Esophagus muscularis mucosa (tissue), 4 donors: ENCODE results near the gene IQCM. TPM values are rescaled to one million over a fixed set of nuclear protein-coding genes. Genes with fewer than 3 reads are reported as not detected.

Experiments used
- DNase-seq: peaks from one replicate; pipeline ENCODE4 v3.0.0-alpha.2; 2017; ENCODE audit errors: extremely low spot score
- H3K27ac ChIP-seq, 4 donors: fragments of 200-600 bp; sonication (generic); replicated peaks in 1 of 4; 1 replicate in 3 of 4; 2 replicates in 1 of 4; pipeline ENCODE4 v1.5.1; 2016 to 2019; ENCODE audit warnings: mild to moderate bottlenecking in 1 of 4
- H3K27me3 ChIP-seq, 4 donors: fragments of 200-600 bp; sonication (generic); one replicate each; pipeline versions ENCODE4 v1.5.1 to v1.6.0; 2016 to 2019
- H3K36me3 ChIP-seq, 4 donors: fragments of 200-600 bp; sonication (generic); one replicate each; pipeline ENCODE4 v1.5.1; 2016 to 2019
- H3K4me1 ChIP-seq, 4 donors: fragments of 200-600 bp; sonication (generic); one replicate each; pipeline ENCODE4 v1.5.1; 2016 to 2019
- H3K4me3 ChIP-seq, 4 donors: fragments of 200-600 bp; sonication (generic); 1 replicate in 2 of 4; 2 replicates in 2 of 4; pipeline ENCODE4 v1.5.1; 2016 to 2019; ENCODE audit warnings: mild to moderate bottlenecking in 4 of 4, moderate library complexity in 1 of 4
- H3K9me3 ChIP-seq, 4 donors: fragments of 200-600 bp; sonication (generic); 1 replicate in 3 of 4; 2 replicates in 1 of 4; pipeline ENCODE4 v1.5.1; 2016 to 2019
- EP300 ChIP-seq: sonication (generic); formaldehyde crosslinking; IDR thresholded peaks from one replicate; pipeline ENCODE4 v1.6.1; 2017; ENCODE audit warnings: antibody characterized with exemption
- POLR2A ChIP-seq: fragments of 450-650 bp; IDR thresholded peaks from one replicate; pipeline ENCODE4 v1.6.1; 2017; ENCODE audit warnings: antibody characterized with exemption, moderate library complexity, mild to moderate bottlenecking, low read depth
- POLR2AphosphoS5 ChIP-seq, 2 donors: sonication (generic); formaldehyde crosslinking; IDR thresholded peaks; one replicate each; pipeline ENCODE4 v1.6.1; 2017; ENCODE audit warnings: antibody characterized with exemption in 2 of 2
- WGBS: methylation state at CpG from one replicate; pipeline ENCODE4 v1.1.5; 2018; 5-methylcytosine and 5-hydroxymethylcytosine counted together
- intact Hi-C: fragments of 100-400 bp; cut with DNase I; formaldehyde crosslinking; loops from one replicate; pipeline ENCODE4 v1.15.1; 2023
- total RNA-seq, 4 donors: library from RNA; depleted of rRNA; stranded (reverse); fragments of >200 nt; gene quantifications; one replicate each; pipeline versions ENCODE4 v1.1.0 to v1.2.1, GENCODE V29; 2016
- TF ChIP-seq, protein P1 (sequence below), 3 experiments: fragments of 200-600 bp in 2 of 3; fragments of 450-650 bp in 1 of 3; sonication (generic) in 2 of 3; IDR thresholded peaks; one replicate each; pipeline ENCODE4 v1.5.1; 2017 to 2019; ENCODE audit warnings: antibody characterized with exemption in 3 of 3, mild to moderate bottlenecking in 2 of 3, moderate library complexity in 1 of 3

The IQCM gene
- total RNA-seq, 4 donors from 2014 or later, result not detected

DNA sequence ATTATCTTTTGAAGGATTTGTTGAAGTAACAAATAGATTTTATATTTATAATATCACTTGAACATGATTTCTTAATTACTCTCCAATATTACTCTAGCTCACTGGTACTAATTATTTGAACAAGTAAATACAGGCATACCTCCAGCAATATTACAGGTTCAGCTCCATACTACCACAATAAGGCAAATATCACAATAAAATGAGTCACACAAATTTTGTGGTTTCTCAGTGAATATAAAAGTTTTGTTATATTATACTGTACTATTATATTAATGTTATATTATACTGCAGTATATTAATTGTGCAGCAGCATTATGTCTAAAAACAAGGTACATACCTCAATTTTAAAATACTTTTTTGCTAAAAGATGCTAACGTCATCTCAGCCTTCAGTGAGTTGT is 22.4 kb upstream of the IQCM start:
- H3K4me3 ChIP-seq, result no peak overlapping the region
- H3K4me1 ChIP-seq, result no peaks in the 10 kb centered on the region
- H3K27me3 ChIP-seq, result no peaks in the 10 kb centered on the region
- intact Hi-C loops, result no loop called here
- TF ChIP-seq, protein P1, sequence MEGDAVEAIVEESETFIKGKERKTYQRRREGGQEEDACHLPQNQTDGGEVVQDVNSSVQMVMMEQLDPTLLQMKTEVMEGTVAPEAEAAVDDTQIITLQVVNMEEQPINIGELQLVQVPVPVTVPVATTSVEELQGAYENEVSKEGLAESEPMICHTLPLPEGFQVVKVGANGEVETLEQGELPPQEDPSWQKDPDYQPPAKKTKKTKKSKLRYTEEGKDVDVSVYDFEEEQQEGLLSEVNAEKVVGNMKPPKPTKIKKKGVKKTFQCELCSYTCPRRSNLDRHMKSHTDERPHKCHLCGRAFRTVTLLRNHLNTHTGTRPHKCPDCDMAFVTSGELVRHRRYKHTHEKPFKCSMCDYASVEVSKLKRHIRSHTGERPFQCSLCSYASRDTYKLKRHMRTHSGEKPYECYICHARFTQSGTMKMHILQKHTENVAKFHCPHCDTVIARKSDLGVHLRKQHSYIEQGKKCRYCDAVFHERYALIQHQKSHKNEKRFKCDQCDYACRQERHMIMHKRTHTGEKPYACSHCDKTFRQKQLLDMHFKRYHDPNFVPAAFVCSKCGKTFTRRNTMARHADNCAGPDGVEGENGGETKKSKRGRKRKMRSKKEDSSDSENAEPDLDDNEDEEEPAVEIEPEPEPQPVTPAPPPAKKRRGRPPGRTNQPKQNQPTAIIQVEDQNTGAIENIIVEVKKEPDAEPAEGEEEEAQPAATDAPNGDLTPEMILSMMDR (IDR thresholded peaks at IDR 0.05), result no peak
- no peak for TF ChIP-seq POLR2A
- no peak for TF ChIP-seq POLR2AphosphoS5 (IDR thresholded peaks at IDR 0.05)
- TF ChIP-seq EP300, result no peak
- no peaks in the 10 kb centered on the region for H3K36me3 ChIP-seq
- 93% methylated on average over 1 of the region's 1 CpG for WGBS
- DNase-seq, result no peak
- H3K27ac ChIP-seq, result no peak overlapping the region
- H3K9me3 ChIP-seq, result no peaks in the 10 kb centered on the region

DNA sequence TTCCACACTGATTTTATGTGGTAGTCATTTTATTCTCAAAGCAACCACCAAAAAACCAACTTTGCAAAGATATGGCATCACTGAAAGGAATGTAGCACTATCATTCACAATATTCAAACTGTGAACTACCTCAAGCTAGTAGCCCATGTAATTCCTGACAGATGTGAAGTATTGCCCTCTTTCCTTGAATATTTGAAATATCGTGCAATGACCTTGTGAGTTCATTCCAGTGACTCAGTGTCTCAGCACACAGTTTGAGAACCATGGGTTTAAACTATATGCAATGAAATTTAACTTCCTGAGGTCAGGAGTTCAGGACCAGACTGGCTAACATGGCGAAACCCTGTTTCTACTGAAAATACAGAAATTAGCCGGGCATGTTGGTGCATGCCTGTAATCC is 20.9 kb upstream of the IQCM start:
- H3K27me3 ChIP-seq, result no peaks in the 10 kb centered on the region
- no peaks in the 10 kb centered on the region for H3K4me1 ChIP-seq
- no peak for TF ChIP-seq EP300
- TF ChIP-seq, protein P1 (IDR thresholded peaks at IDR 0.05), result no peak
- TF ChIP-seq POLR2A, result no peak
- no peak for TF ChIP-seq POLR2AphosphoS5 (IDR thresholded peaks at IDR 0.05)
- intact Hi-C loops, result no loop called here
- no peaks in the 10 kb centered on the region for H3K9me3 ChIP-seq
- H3K27ac ChIP-seq, result no peak overlapping the region
- H3K4me3 ChIP-seq, result no peak overlapping the region
- no peaks in the 10 kb centered on the region for H3K36me3 ChIP-seq
- 84% methylated on average over 3 of the region's 3 CpGs for WGBS
- DNase-seq, result no peak

DNA sequence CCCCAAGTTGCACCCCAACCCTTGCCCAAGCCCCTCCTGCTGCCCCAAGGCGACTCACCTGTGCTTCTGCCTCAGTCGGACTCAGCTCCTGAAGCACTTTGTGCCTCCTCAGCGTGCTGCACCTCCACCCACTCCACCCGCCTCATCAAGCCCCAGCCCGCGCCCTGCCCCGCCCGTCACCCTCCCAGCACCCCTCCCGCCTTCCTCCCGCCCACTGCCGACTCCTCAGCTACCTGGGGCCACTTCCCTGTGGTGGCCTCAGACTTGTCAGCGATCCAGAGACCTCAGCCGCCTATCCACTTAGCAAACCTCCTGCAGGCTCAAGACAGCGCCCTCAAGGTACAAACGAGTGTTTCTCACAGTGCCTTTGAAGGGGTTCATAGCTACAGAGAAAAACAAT is 19.6 kb upstream of the IQCM start:
- intact Hi-C loops, result no loop called here
- H3K4me3 ChIP-seq, result no peak overlapping the region
- H3K27ac ChIP-seq, result no peak overlapping the region
- no peaks in the 10 kb centered on the region for H3K4me1 ChIP-seq
- no peaks in the 10 kb centered on the region for H3K27me3 ChIP-seq
- no peak for DNase-seq
- H3K9me3 ChIP-seq, result no peaks in the 10 kb centered on the region
- 96% methylated on average over 15 of the region's 15 CpGs for WGBS
- H3K36me3 ChIP-seq, result no peaks in the 10 kb centered on the region
- TF ChIP-seq, protein P1 (IDR thresholded peaks at IDR 0.05), result no peak
- TF ChIP-seq POLR2A (no peak), POLR2AphosphoS5 (IDR thresholded peaks at IDR 0.05) (no peak), EP300 (no peak)

DNA sequence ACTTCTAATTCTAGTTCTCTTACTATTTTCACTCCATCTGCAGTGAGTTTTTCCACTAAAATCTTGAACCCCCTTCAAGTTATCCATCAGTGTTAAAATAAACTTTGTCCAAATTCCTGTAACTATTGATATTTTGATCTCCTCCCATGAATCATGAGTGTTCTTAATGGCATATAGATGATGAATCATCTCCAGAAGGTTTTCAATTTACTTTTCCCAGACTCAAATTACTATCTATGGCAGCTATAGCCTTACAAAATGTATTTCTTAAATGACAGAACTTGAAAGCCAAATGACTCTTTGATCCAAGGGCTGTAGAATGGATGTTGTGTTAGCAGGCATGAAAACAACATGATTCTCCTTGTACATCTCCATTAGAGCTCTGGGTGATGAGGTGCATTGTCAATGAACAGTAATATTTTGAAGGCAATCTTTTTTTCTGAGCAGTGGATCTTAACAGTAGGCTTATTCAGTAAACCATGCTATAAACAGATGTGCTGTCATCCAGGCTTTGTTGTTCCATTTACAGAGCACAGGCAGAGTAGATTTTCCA is 16.1 kb upstream of the IQCM start:
- Histone ChIP-seq H3K4me3 (no peak overlapping the region), H3K9me3 (no peaks in the 10 kb centered on the region), H3K27ac (no peak overlapping the region), H3K27me3 (no peaks in the 10 kb centered on the region), H3K36me3 (no peaks in the 10 kb centered on the region), H3K4me1 (no peaks in the 10 kb centered on the region)
- no peak for DNase-seq
- TF ChIP-seq, protein P1 (IDR thresholded peaks at IDR 0.05), result no peak
- TF ChIP-seq EP300 (no peak), POLR2AphosphoS5 (IDR thresholded peaks at IDR 0.05) (no peak), POLR2A (no peak)
- intact Hi-C loops, result no loop called here

DNA sequence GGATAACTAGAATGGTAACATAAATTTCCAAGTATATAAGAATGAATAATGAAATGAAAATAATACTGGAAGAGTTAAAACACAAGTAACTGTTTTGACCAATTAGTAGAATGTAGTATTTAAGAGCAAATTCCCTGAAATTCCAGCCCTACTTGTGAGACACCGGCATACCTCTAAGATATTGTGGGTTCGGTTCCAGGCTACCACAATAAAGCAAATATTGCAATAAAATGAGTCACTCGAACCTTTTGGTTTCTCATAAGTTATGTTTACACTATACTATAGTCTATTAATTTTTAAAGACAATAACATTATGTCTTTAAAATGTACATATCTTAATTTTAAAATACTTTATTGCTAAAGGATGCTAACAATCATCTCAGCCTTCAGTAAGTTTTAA is 15.2 kb upstream of the IQCM start:
- Histone ChIP-seq H3K4me1 (no peaks in the 10 kb centered on the region), H3K4me3 (no peak overlapping the region), H3K27me3 (no peaks in the 10 kb centered on the region), H3K36me3 (no peaks in the 10 kb centered on the region), H3K27ac (no peak overlapping the region), H3K9me3 (no peaks in the 10 kb centered on the region)
- TF ChIP-seq, protein P1 (IDR thresholded peaks at IDR 0.05), result no peak
- TF ChIP-seq POLR2AphosphoS5 (IDR thresholded peaks at IDR 0.05) (no peak), EP300 (no peak), POLR2A (no peak)
- 86% methylated on average over 3 of the region's 3 CpGs for WGBS
- DNase-seq, result no peak
- intact Hi-C loops, result no loop called here
